GM12873 (cell line): ENCODE data around the gene CNTNAP2.

Experiments used
- TF ChIP-seq, protein P1 (sequence below): IDR thresholded peaks from 2 replicates; pipeline ENCODE4 v1.5.1; 2012; ENCODE audit warnings: low read depth, mild to moderate bottlenecking, moderate library complexity, low read length, control low read depth; ENCODE audit not compliant: insufficient read depth; ENCODE audit errors: missing control alignments

CNTNAP2 gene

GRCh38 chr7:146735992-146736391 is 619.4 kb downstream of the CNTNAP2 start:
- TF ChIP-seq, protein P1, sequence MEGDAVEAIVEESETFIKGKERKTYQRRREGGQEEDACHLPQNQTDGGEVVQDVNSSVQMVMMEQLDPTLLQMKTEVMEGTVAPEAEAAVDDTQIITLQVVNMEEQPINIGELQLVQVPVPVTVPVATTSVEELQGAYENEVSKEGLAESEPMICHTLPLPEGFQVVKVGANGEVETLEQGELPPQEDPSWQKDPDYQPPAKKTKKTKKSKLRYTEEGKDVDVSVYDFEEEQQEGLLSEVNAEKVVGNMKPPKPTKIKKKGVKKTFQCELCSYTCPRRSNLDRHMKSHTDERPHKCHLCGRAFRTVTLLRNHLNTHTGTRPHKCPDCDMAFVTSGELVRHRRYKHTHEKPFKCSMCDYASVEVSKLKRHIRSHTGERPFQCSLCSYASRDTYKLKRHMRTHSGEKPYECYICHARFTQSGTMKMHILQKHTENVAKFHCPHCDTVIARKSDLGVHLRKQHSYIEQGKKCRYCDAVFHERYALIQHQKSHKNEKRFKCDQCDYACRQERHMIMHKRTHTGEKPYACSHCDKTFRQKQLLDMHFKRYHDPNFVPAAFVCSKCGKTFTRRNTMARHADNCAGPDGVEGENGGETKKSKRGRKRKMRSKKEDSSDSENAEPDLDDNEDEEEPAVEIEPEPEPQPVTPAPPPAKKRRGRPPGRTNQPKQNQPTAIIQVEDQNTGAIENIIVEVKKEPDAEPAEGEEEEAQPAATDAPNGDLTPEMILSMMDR: no peak

- TF ChIP-seq, protein P1: no peak
Measured at GRCh38 chr7:146736446-146737190, 620.0 kb downstream of the CNTNAP2 start.

- TF ChIP-seq, protein P1: no peak
Measured at GRCh38 chr7:146740039-146740438, 623.4 kb downstream of the CNTNAP2 start.

DNA sequence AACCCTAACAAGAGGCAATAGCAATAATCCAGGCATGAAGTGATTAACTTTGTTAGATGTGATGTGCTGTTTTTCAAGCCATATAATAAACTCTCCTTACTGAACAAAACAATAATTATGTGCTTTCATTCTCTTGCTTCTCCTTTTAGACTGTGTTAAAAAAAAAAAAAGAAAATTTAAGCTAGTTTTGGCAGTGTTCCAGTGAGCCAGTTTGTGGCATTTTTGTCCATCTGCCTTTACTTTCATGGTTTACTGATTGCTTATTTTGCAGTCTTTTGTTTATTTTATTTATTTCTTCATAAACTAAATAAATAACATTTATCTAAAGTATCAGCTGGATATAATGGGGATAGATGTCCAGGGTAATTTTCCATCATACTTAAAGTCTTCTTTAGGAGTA is 625.3 kb downstream of the CNTNAP2 start:
- TF ChIP-seq, protein P1: no peak

DNA sequence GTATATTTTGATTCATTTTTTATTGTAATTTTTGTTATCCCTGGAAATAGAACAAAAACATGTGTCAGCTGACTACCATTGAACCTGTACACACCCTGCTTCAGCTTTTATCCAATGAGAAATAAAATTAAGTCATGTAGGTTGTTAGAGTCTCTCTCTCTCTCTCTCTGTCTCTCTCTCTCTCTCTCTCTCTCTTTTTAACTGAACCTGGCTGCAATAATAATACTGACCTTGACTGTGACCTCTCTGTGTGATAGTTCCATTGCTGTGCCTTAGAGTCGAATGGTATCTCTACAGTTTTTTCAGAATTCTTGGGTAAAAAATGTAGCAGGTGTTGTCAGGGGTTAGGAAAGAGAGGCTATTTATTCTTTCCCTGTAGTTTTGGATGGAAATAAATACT is 637.8 kb downstream of the CNTNAP2 start:
- TF ChIP-seq, protein P1: no peak

DNA sequence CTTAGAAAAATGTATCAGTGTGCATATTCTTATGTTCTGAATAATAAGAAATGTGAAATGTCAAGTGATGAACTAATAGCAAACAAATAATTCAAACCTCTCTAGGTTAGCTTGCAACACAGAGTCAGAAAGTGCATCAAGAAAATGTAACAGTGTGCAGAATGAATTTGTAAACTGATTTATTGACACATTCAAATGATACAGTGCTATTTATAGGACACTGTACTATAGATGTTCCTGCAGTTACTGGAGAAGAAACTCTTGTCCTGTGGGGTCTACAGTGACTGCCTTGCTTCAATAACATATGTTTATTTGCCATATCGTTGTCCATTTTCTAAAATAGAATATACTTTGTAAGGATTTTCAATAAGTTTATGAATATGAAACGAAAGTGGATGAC is 639.0 kb downstream of the CNTNAP2 start:
- TF ChIP-seq, protein P1: no peak

GRCh38 chr7:146764458-146764857 is 647.9 kb downstream of the CNTNAP2 start:
- TF ChIP-seq, protein P1: no peak
